ENCODE measurements around the gene CSF1R.
"Not testable (repeated sequence)": the region's sequence is repeated elsewhere in the genome, so short reads cannot be mapped to it uniquely, and the experiment has no call there.

CSF1R gene

DNA sequence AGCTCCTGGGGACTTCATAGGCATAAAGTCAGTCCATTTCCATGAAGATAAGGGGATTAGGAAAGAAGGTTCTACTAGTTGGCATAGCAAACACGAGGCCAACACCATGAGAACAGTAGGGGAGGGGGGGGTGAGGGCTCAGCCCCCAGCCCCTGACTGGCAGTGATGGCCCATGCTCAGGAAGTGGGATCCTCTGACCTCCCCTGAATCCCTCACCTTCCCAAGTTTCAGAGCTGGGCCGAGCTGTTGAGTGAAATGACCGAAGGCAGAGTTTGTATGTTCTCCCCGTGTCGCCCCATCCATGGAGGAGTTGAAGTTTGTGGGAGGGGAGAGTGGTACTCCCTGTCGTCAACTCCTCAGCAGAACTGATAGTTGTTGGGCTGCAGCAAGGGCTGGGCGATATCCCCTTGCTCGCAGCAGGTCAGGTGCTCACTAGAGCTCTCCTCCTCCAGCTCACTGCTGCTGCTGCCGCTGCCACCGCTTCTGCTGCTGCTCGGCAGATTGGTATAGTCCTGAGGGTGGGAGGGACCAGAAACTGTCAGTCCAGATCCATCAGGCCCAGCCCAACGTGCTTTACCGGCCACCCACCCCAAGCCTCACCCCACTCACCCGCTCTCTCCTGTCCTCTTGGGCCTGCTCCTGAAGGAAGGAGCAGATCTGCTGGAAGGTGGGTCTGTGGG, 32.5 kb downstream of the CSF1R start:
- H3K27me3 ChIP-seq (ENCODE audit: insufficient read depth, poor library complexity, severe bottlenecking): no peaks in the 10 kb centered on the region
- ATAC-seq (ENCODE audit: low read depth): no peak
- DNase-seq (ENCODE audit: low spot score): no peak
- peaks cover 55% of the 10 kb centered on the region for H3K36me3 ChIP-seq (ENCODE audit: low read depth)
- no peak for TF ChIP-seq CTCF (IDR thresholded peaks at IDR 0.05; ENCODE audit: poor library complexity, severe bottlenecking)
- no peak overlapping the region for H3K4me3 ChIP-seq (ENCODE audit: severe bottlenecking)
- no peak overlapping the region for H3K27ac ChIP-seq (ENCODE audit: poor library complexity, severe bottlenecking)
- peaks cover 20% of the 10 kb centered on the region for H3K4me1 ChIP-seq (ENCODE audit: insufficient read depth, poor library complexity, severe bottlenecking)
- H3K9me3 ChIP-seq (ENCODE audit: severe bottlenecking): no peaks in the 10 kb centered on the region

DNA sequence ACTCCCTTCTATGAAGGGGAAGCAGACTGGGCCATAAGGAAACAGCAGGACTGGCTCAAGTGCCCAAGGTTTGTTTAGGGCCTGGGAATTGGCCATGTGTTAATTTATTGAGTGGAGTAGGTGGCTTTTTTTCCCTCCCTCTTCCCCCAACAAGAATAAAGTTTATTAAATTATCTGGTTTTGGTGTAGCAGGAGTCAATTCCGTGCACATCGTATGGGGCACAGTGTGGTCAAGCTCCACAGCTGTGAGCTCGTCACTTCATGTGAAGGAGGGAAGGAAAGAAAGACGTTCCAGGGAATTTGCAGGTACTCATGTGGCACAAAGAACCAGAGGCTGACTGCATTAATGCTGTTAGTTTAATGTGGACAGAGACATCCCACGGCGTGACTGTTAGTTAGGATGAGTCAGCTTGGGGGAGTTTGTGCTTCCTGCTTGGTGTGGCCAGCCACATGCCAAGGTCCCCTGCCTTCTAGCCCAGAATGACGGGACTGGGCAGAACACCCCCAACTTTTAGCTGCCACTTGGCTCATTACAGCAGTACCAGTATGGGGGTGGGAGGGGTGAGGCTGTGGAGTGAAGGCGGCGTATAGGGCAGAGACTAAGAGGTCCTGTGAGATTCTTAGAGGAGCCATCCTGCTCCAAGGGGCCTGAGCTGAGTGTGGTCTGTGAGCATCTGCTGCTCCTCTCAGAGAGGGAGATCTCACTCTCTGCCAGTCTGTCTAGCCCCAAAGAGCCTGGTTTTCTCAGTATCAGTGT, 33.2 kb downstream of the CSF1R start:
- Histone ChIP-seq H3K9me3 (ENCODE audit: severe bottlenecking) (no peaks in the 10 kb centered on the region), H3K27ac (ENCODE audit: poor library complexity, severe bottlenecking) (no peak overlapping the region), H3K4me3 (ENCODE audit: severe bottlenecking) (no peak overlapping the region), H3K4me1 (ENCODE audit: insufficient read depth, poor library complexity, severe bottlenecking) (peaks cover 15% of the 10 kb centered on the region), H3K36me3 (ENCODE audit: low read depth) (peaks cover 62% of the 10 kb centered on the region), H3K27me3 (ENCODE audit: insufficient read depth, poor library complexity, severe bottlenecking) (no peaks in the 10 kb centered on the region)
- TF ChIP-seq CTCF (IDR thresholded peaks at IDR 0.05; ENCODE audit: poor library complexity, severe bottlenecking): no peak
- DNase-seq (ENCODE audit: low spot score) (no peak), ATAC-seq (ENCODE audit: low read depth) (peak; percentile 18; the same call in 1 of the 3 replicates)

DNA sequence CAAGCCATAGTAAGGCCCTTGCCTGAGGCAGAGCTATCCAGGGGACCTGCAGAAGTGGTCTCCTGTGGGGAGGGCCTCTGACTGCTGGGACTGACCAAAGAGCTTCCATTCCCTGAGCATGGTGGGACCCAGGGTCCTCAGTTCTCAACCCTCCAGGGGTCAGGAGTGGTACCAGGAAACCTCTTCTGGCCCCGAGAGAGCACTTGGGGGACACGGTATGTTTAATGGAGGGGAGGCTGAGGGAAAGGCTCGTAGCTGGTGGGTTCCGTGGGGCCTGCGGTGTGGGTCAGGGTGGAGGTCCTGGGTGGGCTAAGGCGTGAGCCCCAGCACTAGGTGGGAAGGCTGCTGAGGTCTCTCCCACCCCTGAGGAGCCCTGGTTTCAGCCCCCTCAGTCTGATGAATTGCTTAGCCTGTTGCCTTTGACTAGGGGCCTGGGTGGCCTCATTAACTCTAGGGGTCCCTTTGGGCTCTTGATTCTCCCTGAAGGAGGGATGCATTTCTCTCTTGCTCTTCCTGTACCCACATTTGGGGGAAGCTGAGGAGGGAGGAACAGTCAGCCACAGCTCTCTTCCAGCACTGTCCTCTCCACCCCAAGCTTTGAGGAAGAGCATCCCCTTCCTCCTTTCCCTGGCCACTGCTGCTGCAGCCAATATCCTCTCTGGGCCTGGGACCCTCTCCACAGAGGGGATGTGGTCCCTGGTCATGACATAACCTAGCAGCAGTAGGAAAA, 34.0 kb downstream of the CSF1R start:
- H3K4me3 ChIP-seq (ENCODE audit: severe bottlenecking): no peak overlapping the region
- DNase-seq (ENCODE audit: low spot score) (no peak), ATAC-seq (ENCODE audit: low read depth) (no peak)
- peaks cover 15% of the 10 kb centered on the region for H3K4me1 ChIP-seq (ENCODE audit: insufficient read depth, poor library complexity, severe bottlenecking)
- H3K36me3 ChIP-seq (ENCODE audit: low read depth): peaks cover 69% of the 10 kb centered on the region
- H3K27ac ChIP-seq (ENCODE audit: poor library complexity, severe bottlenecking): no peak overlapping the region
- no peaks in the 10 kb centered on the region for H3K27me3 ChIP-seq (ENCODE audit: insufficient read depth, poor library complexity, severe bottlenecking)
- no peaks in the 10 kb centered on the region for H3K9me3 ChIP-seq (ENCODE audit: severe bottlenecking)
- no peak for TF ChIP-seq CTCF (IDR thresholded peaks at IDR 0.05; ENCODE audit: poor library complexity, severe bottlenecking)

DNA sequence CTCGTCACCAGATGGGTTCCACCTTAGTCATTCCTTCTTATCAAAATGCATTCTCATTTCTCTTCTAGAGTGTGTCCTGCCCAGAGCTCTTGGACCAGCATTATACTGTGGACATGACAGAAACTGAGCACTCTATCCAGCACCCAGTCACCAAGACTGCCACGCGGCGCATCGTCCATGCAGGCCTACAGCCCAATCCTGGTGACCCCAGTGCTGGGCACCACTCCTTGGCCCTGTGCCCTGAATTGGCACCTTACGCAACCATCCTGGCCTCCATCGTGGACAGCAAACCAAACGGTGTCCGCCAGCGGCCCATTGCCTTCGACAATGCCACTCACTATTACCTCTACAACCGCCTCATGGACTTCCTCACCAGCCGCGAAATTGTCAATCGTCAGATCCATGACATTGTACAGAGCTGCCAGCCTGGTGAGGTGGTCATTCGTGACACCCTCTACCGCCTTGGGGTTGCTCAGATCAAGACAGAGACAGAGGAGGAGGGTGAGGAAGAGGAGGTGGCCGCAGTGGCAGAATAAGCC, 34.6 kb downstream of the CSF1R start:
- Histone ChIP-seq H3K27me3 (ENCODE audit: insufficient read depth, poor library complexity, severe bottlenecking) (no peaks in the 10 kb centered on the region), H3K36me3 (ENCODE audit: low read depth) (peaks cover 75% of the 10 kb centered on the region), H3K27ac (ENCODE audit: poor library complexity, severe bottlenecking) (no peak overlapping the region), H3K9me3 (ENCODE audit: severe bottlenecking) (no peaks in the 10 kb centered on the region), H3K4me3 (ENCODE audit: severe bottlenecking) (no peak overlapping the region), H3K4me1 (ENCODE audit: insufficient read depth, poor library complexity, severe bottlenecking) (peaks cover 15% of the 10 kb centered on the region)
- TF ChIP-seq CTCF (IDR thresholded peaks at IDR 0.05; ENCODE audit: poor library complexity, severe bottlenecking): no peak
- no peak for DNase-seq (ENCODE audit: low spot score)
- no peak for ATAC-seq (ENCODE audit: low read depth)

GRCh38 chr5:150050172-150050811, 36.1 kb downstream of the CSF1R start:
- peaks cover 88% of the 10 kb centered on the region for H3K36me3 ChIP-seq (ENCODE audit: low read depth)

More at GRCh38 chr5:150050172-150050811, 36.1 kb downstream of the CSF1R start:
- DNase-seq (ENCODE audit: low spot score) (peak; percentile 75), ATAC-seq (ENCODE audit: low read depth) (peak; percentile 69)
- H3K9me3 ChIP-seq (ENCODE audit: severe bottlenecking); H3K27me3 ChIP-seq (ENCODE audit: insufficient read depth, poor library complexity, severe bottlenecking); H3K4me3 ChIP-seq (ENCODE audit: severe bottlenecking): not testable (repeated sequence)
- Histone ChIP-seq H3K27ac (ENCODE audit: poor library complexity, severe bottlenecking) (peak overlapping the region; percentile 26), H3K4me1 (ENCODE audit: insufficient read depth, poor library complexity, severe bottlenecking) (peaks cover 15% of the 10 kb centered on the region)
